ENCODE measurements around the gene SUMO4.

SUMO4 gene

DNA sequence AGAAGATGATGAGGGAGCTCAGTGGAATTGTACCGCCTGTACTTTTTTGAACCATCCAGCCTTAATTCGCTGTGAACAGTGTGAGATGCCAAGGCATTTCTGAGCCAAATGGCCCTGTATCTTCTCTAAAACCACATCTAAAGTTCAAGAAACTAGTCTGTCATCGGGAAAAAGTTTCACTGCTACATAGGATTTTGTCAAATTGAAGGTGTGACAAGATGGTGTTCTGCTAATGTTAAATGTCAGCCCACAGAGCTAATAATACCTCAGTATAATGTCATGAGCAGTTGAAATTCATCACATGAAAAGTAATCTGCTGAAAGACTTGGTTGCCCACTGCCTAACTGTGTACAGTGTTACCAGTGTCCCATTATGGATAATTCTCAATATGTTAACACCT, 9.6 kb downstream of the SUMO4 start:
- Histone ChIP-seq H3K36me3 (ENCODE audit: control insufficient read depth in 2 of 2, insufficient read depth in 1 of 2, low read length in 2 of 2) (peaks cover 7 to 32% of the 10 kb centered on the region in 2 experiments), H3K27ac (ENCODE audit: extremely low read depth, low read depth, low read length) (no peak overlapping the region), H3K4me3 (ENCODE audit: low read depth, low read length) (no peak overlapping the region), H3K9me3 (ENCODE audit: control insufficient read depth, insufficient read depth, low read depth, low read length) (no peaks in the 10 kb centered on the region), H3K4me1 (ENCODE audit: control insufficient read depth, insufficient read depth, low read length) (no peaks in the 10 kb centered on the region)
- TF ChIP-seq, protein P1, sequence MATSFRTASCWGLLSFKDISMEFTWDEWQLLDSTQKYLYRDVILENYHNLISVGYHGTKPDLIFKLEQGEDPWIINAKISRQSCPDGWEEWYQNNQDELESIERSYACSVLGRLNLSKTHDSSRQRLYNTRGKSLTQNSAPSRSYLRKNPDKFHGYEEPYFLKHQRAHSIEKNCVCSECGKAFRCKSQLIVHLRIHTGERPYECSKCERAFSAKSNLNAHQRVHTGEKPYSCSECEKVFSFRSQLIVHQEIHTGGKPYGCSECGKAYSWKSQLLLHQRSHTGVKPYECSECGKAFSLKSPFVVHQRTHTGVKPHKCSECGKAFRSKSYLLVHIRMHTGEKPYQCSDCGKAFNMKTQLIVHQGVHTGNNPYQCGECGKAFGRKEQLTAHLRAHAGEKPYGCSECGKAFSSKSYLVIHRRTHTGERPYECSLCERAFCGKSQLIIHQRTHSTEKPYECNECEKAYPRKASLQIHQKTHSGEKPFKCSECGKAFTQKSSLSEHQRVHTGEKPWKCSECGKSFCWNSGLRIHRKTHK (tag by site-specific recombination; IDR thresholded peaks at IDR 0.05), result no peak
- TF ChIP-seq REPIN1 (tag by site-specific recombination; IDR thresholded peaks at IDR 0.05; ENCODE audit: low read depth), result no peak
- no peak for TF ChIP-seq YY2 (tag by site-specific recombination; IDR thresholded peaks at IDR 0.05)
- TF ChIP-seq ZNF155 (tag by site-specific recombination; IDR thresholded peaks at IDR 0.05), result no peak
- no peak for TF ChIP-seq ZEB2 (tag by site-specific recombination; IDR thresholded peaks at IDR 0.05)
- no peak for TF ChIP-seq TCF7L2 (IDR thresholded peaks at IDR 0.05; ENCODE audit: borderline replicate concordance, low read depth, low read length)
- no peak for TF ChIP-seq ZNF785 (tag by site-specific recombination; IDR thresholded peaks at IDR 0.05)
- TF ChIP-seq ZNF621 (tag by site-specific recombination; IDR thresholded peaks at IDR 0.05), result no peak
- TF ChIP-seq, protein P2, sequence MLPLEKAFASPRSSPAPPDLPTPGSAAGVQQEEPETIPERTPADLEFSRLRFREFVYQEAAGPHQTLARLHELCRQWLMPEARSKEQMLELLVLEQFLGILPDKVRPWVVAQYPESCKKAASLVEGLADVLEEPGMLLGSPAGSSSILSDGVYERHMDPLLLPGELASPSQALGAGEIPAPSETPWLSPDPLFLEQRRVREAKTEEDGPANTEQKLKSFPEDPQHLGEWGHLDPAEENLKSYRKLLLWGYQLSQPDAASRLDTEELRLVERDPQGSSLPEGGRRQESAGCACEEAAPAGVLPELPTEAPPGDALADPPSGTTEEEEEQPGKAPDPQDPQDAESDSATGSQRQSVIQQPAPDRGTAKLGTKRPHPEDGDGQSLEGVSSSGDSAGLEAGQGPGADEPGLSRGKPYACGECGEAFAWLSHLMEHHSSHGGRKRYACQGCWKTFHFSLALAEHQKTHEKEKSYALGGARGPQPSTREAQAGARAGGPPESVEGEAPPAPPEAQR (tag by site-specific recombination; IDR thresholded peaks at IDR 0.05), result no peak
- no peak for TF ChIP-seq ZNF24 (tag by site-specific recombination; IDR thresholded peaks at IDR 0.05)
- no peak for TF ChIP-seq ZSCAN23 (tag by site-specific recombination; IDR thresholded peaks at IDR 0.05)
- TF ChIP-seq ZNF2 (tag by site-specific recombination; IDR thresholded peaks at IDR 0.05), result no peak
- no peak for TF ChIP-seq ZNF350 (tag by site-specific recombination; IDR thresholded peaks at IDR 0.05)
- TF ChIP-seq ZNF433 (tag by site-specific recombination; IDR thresholded peaks at IDR 0.05; ENCODE audit: low read depth), result no peak
- TF ChIP-seq, protein P3, sequence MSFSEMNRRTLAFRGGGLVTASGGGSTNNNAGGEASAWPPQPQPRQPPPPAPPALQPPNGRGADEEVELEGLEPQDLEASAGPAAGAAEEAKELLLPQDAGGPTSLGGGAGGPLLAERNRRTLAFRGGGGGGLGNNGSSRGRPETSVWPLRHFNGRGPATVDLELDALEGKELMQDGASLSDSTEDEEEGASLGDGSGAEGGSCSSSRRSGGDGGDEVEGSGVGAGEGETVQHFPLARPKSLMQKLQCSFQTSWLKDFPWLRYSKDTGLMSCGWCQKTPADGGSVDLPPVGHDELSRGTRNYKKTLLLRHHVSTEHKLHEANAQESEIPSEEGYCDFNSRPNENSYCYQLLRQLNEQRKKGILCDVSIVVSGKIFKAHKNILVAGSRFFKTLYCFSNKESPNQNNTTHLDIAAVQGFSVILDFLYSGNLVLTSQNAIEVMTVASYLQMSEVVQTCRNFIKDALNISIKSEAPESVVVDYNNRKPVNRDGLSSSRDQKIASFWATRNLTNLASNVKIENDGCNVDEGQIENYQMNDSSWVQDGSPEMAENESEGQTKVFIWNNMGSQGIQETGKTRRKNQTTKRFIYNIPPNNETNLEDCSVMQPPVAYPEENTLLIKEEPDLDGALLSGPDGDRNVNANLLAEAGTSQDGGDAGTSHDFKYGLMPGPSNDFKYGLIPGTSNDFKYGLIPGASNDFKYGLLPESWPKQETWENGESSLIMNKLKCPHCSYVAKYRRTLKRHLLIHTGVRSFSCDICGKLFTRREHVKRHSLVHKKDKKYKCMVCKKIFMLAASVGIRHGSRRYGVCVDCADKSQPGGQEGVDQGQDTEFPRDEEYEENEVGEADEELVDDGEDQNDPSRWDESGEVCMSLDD (tag by site-specific recombination; IDR thresholded peaks at IDR 0.05), result no peak
- TF ChIP-seq, protein P4, sequence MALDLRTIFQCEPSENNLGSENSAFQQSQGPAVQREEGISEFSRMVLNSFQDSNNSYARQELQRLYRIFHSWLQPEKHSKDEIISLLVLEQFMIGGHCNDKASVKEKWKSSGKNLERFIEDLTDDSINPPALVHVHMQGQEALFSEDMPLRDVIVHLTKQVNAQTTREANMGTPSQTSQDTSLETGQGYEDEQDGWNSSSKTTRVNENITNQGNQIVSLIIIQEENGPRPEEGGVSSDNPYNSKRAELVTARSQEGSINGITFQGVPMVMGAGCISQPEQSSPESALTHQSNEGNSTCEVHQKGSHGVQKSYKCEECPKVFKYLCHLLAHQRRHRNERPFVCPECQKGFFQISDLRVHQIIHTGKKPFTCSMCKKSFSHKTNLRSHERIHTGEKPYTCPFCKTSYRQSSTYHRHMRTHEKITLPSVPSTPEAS (tag by site-specific recombination; IDR thresholded peaks at IDR 0.05), result no peak
- TF ChIP-seq ZNF843 (tag by site-specific recombination; IDR thresholded peaks at IDR 0.05), result no peak
- no peak for TF ChIP-seq ZNF837 (tag by site-specific recombination; IDR thresholded peaks at IDR 0.05)
- POLR2A ChIA-PET, result no interaction called here
- CTCF ChIA-PET, result interaction anchor here (0.6 to 1.2 kb wide), 4 partner anchors 22 to 1519 kb away, joined by 3 to 4 read pairs (median 3); no protein-coding TSS in a partner anchor

DNA sequence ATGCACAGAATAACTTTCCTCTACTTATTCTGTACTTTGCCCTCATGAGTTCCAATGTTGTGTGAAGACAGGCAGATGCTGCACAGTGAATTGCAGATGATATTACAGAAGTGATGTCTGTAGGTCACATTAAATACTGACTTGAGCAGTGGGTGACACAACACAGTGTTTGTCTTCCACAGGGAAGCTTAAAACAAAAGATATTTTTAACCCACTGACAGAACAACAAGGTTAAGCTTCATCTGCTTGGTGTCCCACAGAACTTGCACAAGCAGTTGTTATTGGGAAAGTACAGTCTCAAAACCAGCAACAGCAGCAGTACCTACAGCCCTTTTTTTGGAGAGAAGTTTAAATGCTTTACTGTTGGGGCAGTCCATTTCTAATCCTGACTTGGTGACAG, 10.5 kb downstream of the SUMO4 start:
- H3K9me3 ChIP-seq (ENCODE audit: control insufficient read depth, insufficient read depth, low read depth, low read length), result no peaks in the 10 kb centered on the region
- ChIA-PET CTCF (interaction anchor here (0.6 to 1.6 kb wide), 5 partner anchors 10 to 987 kb away, joined by 3 to 4 read pairs (median 3); no protein-coding TSS in a partner anchor), POLR2A (no interaction called here)
- no peak overlapping the region for H3K4me3 ChIP-seq (ENCODE audit: low read depth, low read length)
- no peak overlapping the region for H3K27ac ChIP-seq (ENCODE audit: extremely low read depth, low read depth, low read length)
- peaks cover 7 to 34% of the 10 kb centered on the region in 2 experiments for H3K36me3 ChIP-seq (ENCODE audit: control insufficient read depth in 2 of 2, insufficient read depth in 1 of 2, low read length in 2 of 2)
- H3K4me1 ChIP-seq (ENCODE audit: control insufficient read depth, insufficient read depth, low read length), result no peaks in the 10 kb centered on the region
- TF ChIP-seq ZNF510 (tag by site-specific recombination; IDR thresholded peaks at IDR 0.05; ENCODE audit: insufficient replicate concordance), result no peak
- no peak for TF ChIP-seq ZBTB20 (tag by site-specific recombination; IDR thresholded peaks at IDR 0.05)
- no peak for TF ChIP-seq GLIS1 (tag by site-specific recombination; IDR thresholded peaks at IDR 0.05)
- TF ChIP-seq ZNF777 (tag by site-specific recombination; IDR thresholded peaks at IDR 0.05; ENCODE audit: borderline replicate concordance), result no peak
- TF ChIP-seq ZNF555 (tag by site-specific recombination; conservative IDR thresholded peaks at IDR 0.05), result no peak
- TF ChIP-seq, protein P5, sequence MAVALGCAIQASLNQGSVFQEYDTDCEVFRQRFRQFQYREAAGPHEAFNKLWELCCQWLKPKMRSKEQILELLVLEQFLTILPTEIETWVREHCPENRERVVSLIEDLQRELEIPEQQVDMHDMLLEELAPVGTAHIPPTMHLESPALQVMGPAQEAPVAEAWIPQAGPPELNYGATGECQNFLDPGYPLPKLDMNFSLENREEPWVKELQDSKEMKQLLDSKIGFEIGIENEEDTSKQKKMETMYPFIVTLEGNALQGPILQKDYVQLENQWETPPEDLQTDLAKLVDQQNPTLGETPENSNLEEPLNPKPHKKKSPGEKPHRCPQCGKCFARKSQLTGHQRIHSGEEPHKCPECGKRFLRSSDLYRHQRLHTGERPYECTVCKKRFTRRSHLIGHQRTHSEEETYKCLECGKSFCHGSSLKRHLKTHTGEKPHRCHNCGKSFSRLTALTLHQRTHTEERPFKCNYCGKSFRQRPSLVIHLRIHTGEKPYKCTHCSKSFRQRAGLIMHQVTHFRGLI (tag by site-specific recombination; IDR thresholded peaks at IDR 0.05), result no peak
- no peak for TF ChIP-seq ZBTB8A (tag by site-specific recombination; IDR thresholded peaks at IDR 0.05)
